Activated B cell treated with CpG ODN at 0.5 μM for 24 hours (primary cell): ENCODE measurements around the gene RAB40B. TPM values are rescaled to one million over a fixed set of nuclear protein-coding genes. Genes with fewer than 3 reads are reported as not detected.
A peak's percentile ranks its signal among the peaks of the same experiment; 100 is the strongest.

Source experiments
- ATAC-seq: fragments of 200-7000 bp; cut with Tn5 transposase; one replicate; pipeline ENCODE4 v1.10.0; 2021; ENCODE audit warnings: low read depth, mild to moderate bottlenecking, moderate library complexity
- CTCF ChIA-PET: fragments of 350-600 bp; sonication (Branson Sonifier 250); formaldehyde crosslinking; loops from one replicate; lab custom pipeline; 2021; ENCODE audit warnings: antibody characterized with exemption; lab: Charles Lee
- POLR2A ChIA-PET: fragments of 350-600 bp; sonication (Branson Sonifier 250); formaldehyde crosslinking; loops from one replicate; lab custom pipeline; 2021; ENCODE audit warnings: antibody characterized with exemption; lab: Charles Lee
- DNase-seq: peaks from one replicate; pipeline ENCODE4 v3.0.0; 2022
- H3K27ac Mint-ChIP-seq: one replicate; pipeline ENCODE4 v1.8.0; 2020; ENCODE audit warnings: mixed read lengths
- H3K27me3 Mint-ChIP-seq: one replicate; pipeline ENCODE4 v1.8.0; 2021; ENCODE audit warnings: mixed read lengths
- H3K36me3 Mint-ChIP-seq: one replicate; pipeline ENCODE4 v1.8.0; 2021; ENCODE audit warnings: low read depth, mixed read lengths
- H3K4me1 Mint-ChIP-seq: one replicate; pipeline ENCODE4 v1.8.0; 2021; ENCODE audit warnings: mixed read lengths
- H3K4me3 Mint-ChIP-seq: one replicate; pipeline ENCODE4 v1.8.0; 2020; ENCODE audit warnings: mild to moderate bottlenecking, mixed read lengths
- H3K9me3 Mint-ChIP-seq: one replicate; pipeline ENCODE4 v1.8.0; 2020; ENCODE audit warnings: mixed read lengths
- CTCF ChIP-seq: fragments of 200-600 bp; IDR thresholded peaks from one replicate; pipeline ENCODE4 v1.8.0; 2022; ENCODE audit warnings: antibody characterized with exemption, mild to moderate bottlenecking
- intact Hi-C: fragments of 100-400 bp; cut with micrococcal nuclease; formaldehyde crosslinking; loops from one replicate; pipeline ENCODE4 v1.15.1; 2024
- total RNA-seq: library from RNA; stranded (reverse); gene quantifications from 2 replicates; pipeline ENCODE4 v1.2.3, GENCODE V29; 2022

RAB40B gene
- total RNA-seq, 1 donor from 2014 or later: 2.6 TPM

GRCh38 chr17:82650723-82651122, 47.8 kb downstream of the RAB40B start:
- Mint-ChIP-seq H3K36me3 (peaks cover 2% of the 10 kb centered on the region), H3K4me3 (no peak overlapping the region), H3K27me3 (no peaks in the 10 kb centered on the region), H3K4me1 (peaks cover 22% of the 10 kb centered on the region), H3K27ac (no peak overlapping the region), H3K9me3 (no peaks in the 10 kb centered on the region)
- no peak for ATAC-seq
- intact Hi-C loops: no loop called here
- DNase-seq: no peak
- ChIA-PET POLR2A (no interaction called here), CTCF (no interaction called here)
- no peak for TF ChIP-seq CTCF

DNA sequence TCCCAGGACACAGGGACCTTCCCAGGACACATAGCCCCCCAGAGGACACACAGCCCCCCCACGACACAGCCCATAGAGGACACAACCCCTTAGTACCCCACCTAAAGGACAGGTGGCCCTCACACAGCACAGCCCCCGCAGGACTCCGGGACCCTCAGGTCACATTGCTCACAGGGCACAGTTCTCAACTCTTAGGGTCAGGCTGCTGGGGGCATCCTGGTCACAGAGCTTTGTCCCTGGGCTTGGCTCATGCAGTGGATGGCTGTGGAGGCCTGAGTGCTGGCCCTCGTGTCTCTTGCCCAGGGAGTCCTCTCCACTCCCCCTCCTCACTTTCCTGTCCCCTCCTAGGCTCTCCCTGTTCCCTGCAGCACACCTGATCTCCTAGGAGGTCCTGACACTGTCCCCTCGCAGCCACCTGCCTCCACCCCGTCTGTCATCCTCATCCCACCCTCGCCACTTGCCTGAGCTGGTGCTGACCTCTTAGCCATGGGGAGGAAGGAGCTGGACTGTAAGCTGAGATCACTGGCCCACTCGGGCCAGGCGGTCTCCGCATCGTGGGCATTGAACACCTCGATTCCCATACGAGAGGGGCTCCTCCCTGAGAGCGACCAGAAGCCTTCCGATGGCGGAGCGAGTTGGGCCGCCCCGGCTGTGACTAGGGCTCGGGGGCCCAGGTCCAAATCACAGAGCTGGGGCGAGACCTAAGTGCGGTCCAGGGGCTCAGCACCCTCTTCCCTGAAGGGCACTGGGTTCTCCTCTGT, 48.8 kb downstream of the RAB40B start:
- H3K9me3 Mint-ChIP-seq: no peaks in the 10 kb centered on the region
- no peaks in the 10 kb centered on the region for H3K27me3 Mint-ChIP-seq
- TF ChIP-seq CTCF: no peak
- H3K36me3 Mint-ChIP-seq: peaks cover 6% of the 10 kb centered on the region
- CTCF ChIA-PET: no interaction called here
- H3K4me1 Mint-ChIP-seq: peaks cover 23% of the 10 kb centered on the region
- H3K27ac Mint-ChIP-seq: no peak overlapping the region
- H3K4me3 Mint-ChIP-seq: peak overlapping the region; percentile 41
- intact Hi-C loops: loop anchor here (5.0 kb wide), 1 partner anchor 118 kb away; no protein-coding TSS in a partner anchor
- DNase-seq (no peak), ATAC-seq (no peak)
- POLR2A ChIA-PET: no interaction called here

DNA sequence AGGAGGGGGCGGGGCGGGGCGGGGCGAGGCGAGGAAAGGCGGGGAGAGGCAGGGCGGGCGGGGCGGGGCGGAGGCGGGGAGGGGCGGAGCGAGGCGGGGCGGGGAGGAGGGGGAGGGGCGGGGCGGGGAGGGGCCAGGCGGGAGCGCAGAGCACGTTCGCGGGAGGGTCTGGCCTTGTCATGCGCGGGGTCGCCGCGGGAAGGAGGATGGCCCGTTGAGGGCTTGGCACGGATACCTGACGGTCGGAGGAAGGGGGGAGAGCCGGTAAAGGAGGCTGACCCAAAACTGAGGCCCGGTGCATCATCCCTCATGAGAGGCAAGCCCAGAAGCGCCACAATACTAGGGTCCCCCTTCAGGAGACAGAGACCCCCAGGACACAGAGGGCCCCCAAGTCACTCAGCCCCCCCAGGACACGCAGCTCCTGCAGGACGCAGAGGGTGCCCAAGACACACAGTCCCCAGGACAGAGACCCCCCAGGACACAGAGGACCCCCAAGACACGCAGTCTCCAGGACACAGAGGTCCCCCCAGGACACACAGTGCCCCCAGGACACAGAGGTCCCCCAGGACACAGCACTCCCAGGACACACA, 49.7 kb downstream of the RAB40B start:
- no peaks in the 10 kb centered on the region for H3K9me3 Mint-ChIP-seq
- peak; percentile 20 for ATAC-seq
- no peak for TF ChIP-seq CTCF
- DNase-seq: peak; percentile 53
- peaks cover 14% of the 10 kb centered on the region for H3K36me3 Mint-ChIP-seq
- intact Hi-C loops: loop anchor here (1.0 to 5.0 kb wide), 6 partner anchors 49 to 402 kb away; partner anchors contain the start of genes FN3KRP and RAB40B
- H3K4me1 Mint-ChIP-seq: peaks cover 23% of the 10 kb centered on the region
- ChIA-PET CTCF (no interaction called here), POLR2A (no interaction called here)
- peak overlapping the region; percentile 73 for H3K4me3 Mint-ChIP-seq
- no peaks in the 10 kb centered on the region for H3K27me3 Mint-ChIP-seq
- H3K27ac Mint-ChIP-seq: peak overlapping the region; percentile 61

DNA sequence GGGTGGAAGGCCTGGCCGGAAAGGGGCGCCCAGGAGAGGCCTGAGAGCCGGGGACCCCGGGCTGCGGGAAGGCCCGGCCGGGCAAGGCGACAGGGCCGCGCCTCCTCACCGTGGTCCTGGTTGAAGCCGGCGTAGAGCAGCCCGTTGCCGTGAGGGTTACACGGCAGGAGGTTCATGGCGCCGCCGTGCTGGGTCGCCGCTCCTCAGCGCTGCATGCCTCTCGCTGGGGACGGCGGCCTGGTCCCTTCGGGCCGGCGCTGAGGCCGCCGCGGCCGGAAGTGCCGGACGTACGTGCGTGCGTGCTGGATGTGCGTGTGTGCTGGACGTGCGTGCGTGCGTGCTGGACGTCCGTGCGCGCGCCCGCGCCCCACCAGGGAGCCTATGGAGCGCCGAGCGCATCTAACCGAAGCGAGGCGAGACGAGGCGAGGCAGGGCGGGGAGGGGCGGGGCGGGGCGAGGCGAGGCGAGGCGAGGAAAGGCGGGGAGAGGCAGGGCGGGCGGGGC, 50.3 kb downstream of the RAB40B start, which contains the start of gene WDR45B:
Gene WDR45B, minus strand, starts transcription at position 280 of the 504 bp plus-strand sequence. Its CDS starts 104 bp downstream, at position 176.
- peaks cover 20% of the 10 kb centered on the region for H3K36me3 Mint-ChIP-seq
- intact Hi-C loops: loop anchor here (1.0 to 5.0 kb wide), 6 partner anchors 50 to 403 kb away; partner anchors contain the start of genes FN3KRP and RAB40B
- H3K4me3 Mint-ChIP-seq: peak within 1 kb of the TSS; percentile 82
- H3K27me3 Mint-ChIP-seq: no peaks in the 10 kb centered on the region
- ChIA-PET CTCF (no interaction called here), POLR2A (interaction anchor here (0.6 kb wide), 1 partner anchor 54 kb away, joined by 5 read pairs; no protein-coding TSS in a partner anchor)
- peak; percentile 82 for DNase-seq
- no peaks in the 10 kb centered on the region for H3K9me3 Mint-ChIP-seq
- ATAC-seq: peak; percentile 91
- peaks cover 23% of the 10 kb centered on the region for H3K4me1 Mint-ChIP-seq
- peak within 1 kb of the TSS; percentile 80 for H3K27ac Mint-ChIP-seq
- TF ChIP-seq CTCF: no peak
